ENCODE measurements around the gene EPHA4.

The EPHA4 gene

GRCh38 chr2:221571551-221572218 lies 419 bp downstream of the EPHA4 start:
- DNase-seq (ENCODE audit: low read depth): no peak

GRCh38 chr2:221571025-221571550 lies 1.0 kb downstream of the EPHA4 start:
- peak; percentile 7 for DNase-seq (ENCODE audit: low read depth)

- no peak for DNase-seq (ENCODE audit: low read depth)
Observed at GRCh38 chr2:221570321-221570935, 1.7 kb downstream of the EPHA4 start.

GRCh38 chr2:221569871-221570270 lies 2.2 kb downstream of the EPHA4 start:
- no peak for DNase-seq (ENCODE audit: low read depth)

GRCh38 chr2:221569425-221569845 lies 2.7 kb downstream of the EPHA4 start:
- DNase-seq (ENCODE audit: low read depth): no peak

- no peak for DNase-seq (ENCODE audit: low read depth)
Observed at GRCh38 chr2:221568299-221568698, 3.8 kb downstream of the EPHA4 start.

- DNase-seq (ENCODE audit: low read depth): no peak
Observed at GRCh38 chr2:221567809-221568208, 4.3 kb downstream of the EPHA4 start.

- DNase-seq (ENCODE audit: low read depth): no peak
Observed at GRCh38 chr2:221567231-221567760, 4.8 kb downstream of the EPHA4 start.

- DNase-seq (ENCODE audit: low read depth): no peak
Observed at GRCh38 chr2:221563270-221563985, 8.7 kb downstream of the EPHA4 start.

GRCh38 chr2:221562226-221562625 lies 9.9 kb downstream of the EPHA4 start:
- no peak for DNase-seq (ENCODE audit: low read depth)

- DNase-seq (ENCODE audit: low read depth): no peak
Observed at GRCh38 chr2:221561770-221562169, 10.3 kb downstream of the EPHA4 start.

- no peak for DNase-seq (ENCODE audit: low read depth)
Observed at GRCh38 chr2:221559991-221560390, 12.1 kb downstream of the EPHA4 start.

GRCh38 chr2:221558107-221558506 lies 14.0 kb downstream of the EPHA4 start:
- no peak for DNase-seq (ENCODE audit: low read depth)

- no peak for DNase-seq (ENCODE audit: low read depth)
Observed at GRCh38 chr2:221555494-221555846, 16.6 kb downstream of the EPHA4 start.

GRCh38 chr2:221554769-221555493 lies 17.2 kb downstream of the EPHA4 start:
- no peak for DNase-seq (ENCODE audit: low read depth)

GRCh38 chr2:221553333-221553732 lies 18.8 kb downstream of the EPHA4 start:
- no peak for DNase-seq (ENCODE audit: low read depth)

- DNase-seq (ENCODE audit: low read depth): no peak
Observed at GRCh38 chr2:221552291-221552690, 19.8 kb downstream of the EPHA4 start.

- no peak for DNase-seq (ENCODE audit: low read depth)
Observed at GRCh38 chr2:221551864-221552263, 20.2 kb downstream of the EPHA4 start.

- no peak for DNase-seq (ENCODE audit: low read depth)
Observed at GRCh38 chr2:221549143-221549542, 23.0 kb downstream of the EPHA4 start.

GRCh38 chr2:221546505-221547225 lies 25.4 kb downstream of the EPHA4 start:
- no peak for DNase-seq (ENCODE audit: low read depth)

- no peak for DNase-seq (ENCODE audit: low read depth)
Observed at GRCh38 chr2:221541131-221541735, 30.9 kb downstream of the EPHA4 start.
